ENCODE measurements around the gene NMRK1. TPM values are rescaled to one million over a fixed set of nuclear protein-coding genes. Genes with fewer than 3 reads are reported as not detected.

The NMRK1 gene
- total and polyA plus RNA-seq, 7 donors: 5.6 to 53.9 (median 21.0) TPM

DNA sequence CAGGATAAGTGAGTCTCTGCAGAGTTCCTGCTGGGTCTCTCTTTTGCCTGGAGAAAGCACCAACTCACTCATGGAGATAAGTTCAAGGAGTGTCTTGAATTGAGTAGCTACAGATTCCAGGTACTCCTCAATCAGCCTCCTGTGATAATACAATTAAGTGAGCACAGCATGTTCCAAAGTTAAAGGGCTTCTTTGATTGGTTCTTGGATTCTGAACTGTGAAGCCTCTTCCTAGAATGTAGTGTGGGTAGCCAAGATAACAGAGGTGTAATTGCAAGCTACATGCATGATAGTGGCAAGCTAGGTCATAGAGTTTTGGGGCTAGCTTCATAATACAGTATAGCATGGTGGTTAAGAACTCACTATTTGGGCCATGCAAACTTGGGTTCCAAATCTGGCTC is 36.7 kb downstream of the NMRK1 start:
- Histone ChIP-seq H3K9me3 (no peaks in the 10 kb centered on the region), H3K27me3 (no peaks in the 10 kb centered on the region), H3K36me3 (no peaks in the 10 kb centered on the region), H3K4me3 (no peak overlapping the region), H3K4me1 (no peaks in the 10 kb centered on the region), H3K27ac (no peak overlapping the region)
- no peak for TF ChIP-seq POLR2A (IDR thresholded peaks at IDR 0.05)
- TF ChIP-seq, protein P1, sequence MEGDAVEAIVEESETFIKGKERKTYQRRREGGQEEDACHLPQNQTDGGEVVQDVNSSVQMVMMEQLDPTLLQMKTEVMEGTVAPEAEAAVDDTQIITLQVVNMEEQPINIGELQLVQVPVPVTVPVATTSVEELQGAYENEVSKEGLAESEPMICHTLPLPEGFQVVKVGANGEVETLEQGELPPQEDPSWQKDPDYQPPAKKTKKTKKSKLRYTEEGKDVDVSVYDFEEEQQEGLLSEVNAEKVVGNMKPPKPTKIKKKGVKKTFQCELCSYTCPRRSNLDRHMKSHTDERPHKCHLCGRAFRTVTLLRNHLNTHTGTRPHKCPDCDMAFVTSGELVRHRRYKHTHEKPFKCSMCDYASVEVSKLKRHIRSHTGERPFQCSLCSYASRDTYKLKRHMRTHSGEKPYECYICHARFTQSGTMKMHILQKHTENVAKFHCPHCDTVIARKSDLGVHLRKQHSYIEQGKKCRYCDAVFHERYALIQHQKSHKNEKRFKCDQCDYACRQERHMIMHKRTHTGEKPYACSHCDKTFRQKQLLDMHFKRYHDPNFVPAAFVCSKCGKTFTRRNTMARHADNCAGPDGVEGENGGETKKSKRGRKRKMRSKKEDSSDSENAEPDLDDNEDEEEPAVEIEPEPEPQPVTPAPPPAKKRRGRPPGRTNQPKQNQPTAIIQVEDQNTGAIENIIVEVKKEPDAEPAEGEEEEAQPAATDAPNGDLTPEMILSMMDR (IDR thresholded peaks at IDR 0.05): no peak
- no peak for TF ChIP-seq POLR2AphosphoS5 (IDR thresholded peaks at IDR 0.05)
- TF ChIP-seq EP300 (IDR thresholded peaks at IDR 0.05): no peak
- intact Hi-C loops (cut with DNase I): no loop called here
- DNase-seq: no peak

DNA sequence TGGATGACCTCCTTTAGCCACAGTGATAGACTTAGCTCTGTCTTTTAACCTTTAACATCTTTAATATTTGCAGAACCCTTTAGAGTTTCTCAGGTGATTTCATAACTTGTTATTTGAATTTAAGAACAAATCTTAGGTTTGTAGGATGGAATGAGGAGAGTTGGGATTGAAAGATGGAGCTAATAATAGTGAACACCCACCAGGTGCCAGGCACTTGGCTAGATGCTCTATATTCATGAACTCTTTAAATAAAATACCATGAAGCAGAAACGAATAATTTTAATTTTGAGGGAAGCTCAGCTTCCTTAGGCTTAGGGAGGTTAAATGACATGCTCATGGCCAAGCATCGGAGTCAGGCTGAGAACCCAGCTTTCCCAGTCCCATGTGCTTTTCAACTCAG is 40.4 kb downstream of the NMRK1 start:
- no peak for DNase-seq
- Histone ChIP-seq H3K4me1 (no peaks in the 10 kb centered on the region), H3K27ac (no peak overlapping the region), H3K9me3 (no peaks in the 10 kb centered on the region), H3K36me3 (no peaks in the 10 kb centered on the region), H3K27me3 (no peaks in the 10 kb centered on the region), H3K4me3 (no peak overlapping the region)
- intact Hi-C loops (cut with DNase I): no loop called here
- WGBS, 2 donors: 47 to 49% methylated on average over 2 of the region's 2 CpGs
- TF ChIP-seq, protein P1 (IDR thresholded peaks at IDR 0.05): no peak
- TF ChIP-seq POLR2A (IDR thresholded peaks at IDR 0.05): no peak
- no peak for TF ChIP-seq POLR2AphosphoS5 (IDR thresholded peaks at IDR 0.05)
- TF ChIP-seq EP300 (IDR thresholded peaks at IDR 0.05): no peak

DNA sequence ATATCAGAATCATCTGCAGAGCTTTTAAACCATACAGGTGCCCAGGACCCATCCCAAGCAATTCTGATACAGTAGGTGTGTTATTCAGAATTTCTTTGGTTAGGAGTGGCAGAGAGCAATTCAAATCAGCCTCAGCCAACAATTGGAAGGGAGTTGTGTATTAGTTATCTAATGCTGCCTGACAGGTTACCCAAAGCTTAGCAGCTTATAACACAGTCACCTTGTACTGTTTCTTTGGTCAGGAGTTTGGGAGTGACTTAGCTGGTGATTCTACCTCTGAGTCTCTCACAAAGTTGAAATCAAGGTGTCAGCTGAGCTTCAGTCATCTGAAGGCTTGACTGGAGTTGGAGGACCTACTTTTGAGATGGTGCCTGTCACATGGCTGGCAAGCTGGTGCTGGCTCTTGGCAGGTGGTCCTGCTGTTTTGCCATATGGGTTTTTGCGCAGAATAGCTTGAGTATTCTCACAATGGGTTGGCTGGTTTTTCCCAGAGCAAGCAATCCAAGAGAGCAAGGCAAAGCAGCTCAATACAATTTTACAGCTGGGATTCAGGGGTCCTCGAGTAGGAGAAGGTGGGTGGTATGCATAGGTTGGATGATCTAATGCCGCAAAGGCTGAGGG is 41.1 kb downstream of the NMRK1 start:
- intact Hi-C loops (cut with DNase I): no loop called here

DNA sequence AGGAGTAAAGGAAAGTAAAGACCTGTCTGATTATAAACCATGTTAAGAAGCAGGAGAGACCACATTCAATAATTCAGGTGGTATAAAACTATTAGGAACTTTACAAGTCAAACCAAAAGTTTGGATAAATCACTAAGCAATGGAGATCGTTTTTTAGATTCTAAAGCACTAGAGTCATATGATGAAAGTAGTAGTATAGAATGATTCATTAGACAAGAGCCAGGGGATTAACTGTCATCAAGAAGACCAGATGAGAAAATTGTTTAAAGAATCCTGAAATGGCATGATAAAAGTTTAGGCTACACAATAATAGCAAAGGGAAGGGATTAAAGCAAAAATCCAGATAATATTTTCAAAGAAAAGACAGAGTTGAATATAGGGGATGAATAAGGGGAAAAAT is 46.9 kb downstream of the NMRK1 start:
- intact Hi-C loops (cut with DNase I): no loop called here
- no peak for DNase-seq
- WGBS, 2 donors: 69 to 82% methylated on average over 1 of the region's 1 CpG
- Histone ChIP-seq H3K9me3 (no peaks in the 10 kb centered on the region), H3K36me3 (no peaks in the 10 kb centered on the region), H3K27me3 (no peaks in the 10 kb centered on the region), H3K27ac (no peak overlapping the region), H3K4me1 (no peaks in the 10 kb centered on the region), H3K4me3 (no peak overlapping the region)
- no peak for TF ChIP-seq POLR2A (IDR thresholded peaks at IDR 0.05)
- TF ChIP-seq POLR2AphosphoS5 (IDR thresholded peaks at IDR 0.05): no peak
- no peak for TF ChIP-seq EP300 (IDR thresholded peaks at IDR 0.05)
- TF ChIP-seq, protein P1 (IDR thresholded peaks at IDR 0.05): no peak

More for the DNA sequence above, 41.1 kb downstream of the NMRK1 start:
- whole genome bisulfite sequencing, 2 donors: 86 to 91% methylated on average over 3 of the region's 3 CpGs
- Histone ChIP-seq H3K36me3 (no peaks in the 10 kb centered on the region), H3K4me3 (no peak overlapping the region), H3K9me3 (no peaks in the 10 kb centered on the region), H3K27me3 (no peaks in the 10 kb centered on the region), H3K4me1 (no peaks in the 10 kb centered on the region), H3K27ac (no peak overlapping the region)
- TF ChIP-seq EP300 (IDR thresholded peaks at IDR 0.05): no peak
- TF ChIP-seq, protein P1 (IDR thresholded peaks at IDR 0.05): no peak
- no peak for TF ChIP-seq POLR2A (IDR thresholded peaks at IDR 0.05)
- no peak for TF ChIP-seq POLR2AphosphoS5 (IDR thresholded peaks at IDR 0.05)
- no peak for DNase-seq

DNA sequence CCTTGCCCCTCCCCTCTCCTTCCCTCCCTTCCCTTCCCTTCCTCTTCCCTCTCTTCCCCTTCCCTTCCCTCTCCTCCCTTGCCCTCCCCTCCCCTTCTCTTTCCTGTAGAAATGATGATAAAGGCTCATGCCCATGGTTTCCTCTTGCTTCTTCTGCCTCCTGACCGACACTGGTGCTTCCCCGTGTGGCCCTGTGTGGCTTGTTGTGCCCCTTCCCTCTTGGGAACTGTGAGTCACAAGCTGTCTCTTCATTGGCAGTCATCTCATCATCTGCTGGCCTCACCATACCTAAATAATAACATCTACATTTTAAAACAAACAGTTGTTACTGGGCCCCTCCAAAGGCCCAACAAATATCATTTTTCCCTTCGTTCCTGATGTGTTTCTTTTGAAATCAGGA is 48.2 kb downstream of the NMRK1 start:
- no peak overlapping the region for H3K27ac ChIP-seq
- no peaks in the 10 kb centered on the region for H3K36me3 ChIP-seq
- no peaks in the 10 kb centered on the region for H3K27me3 ChIP-seq
- intact Hi-C loops (cut with DNase I): no loop called here
- no peak for DNase-seq
- H3K9me3 ChIP-seq: no peaks in the 10 kb centered on the region
- H3K4me1 ChIP-seq: no peaks in the 10 kb centered on the region
- TF ChIP-seq POLR2A (IDR thresholded peaks at IDR 0.05) (no peak), POLR2AphosphoS5 (IDR thresholded peaks at IDR 0.05) (no peak), EP300 (IDR thresholded peaks at IDR 0.05) (no peak)
- TF ChIP-seq, protein P1 (IDR thresholded peaks at IDR 0.05): no peak
- no peak overlapping the region for H3K4me3 ChIP-seq
- WGBS, 2 donors: 79 to 84% methylated on average over 3 of the region's 3 CpGs
